Vein endothelial cell (primary cell): ENCODE results near the gene PDE6B. TPM values are rescaled to one million over a fixed set of nuclear protein-coding genes. Genes with fewer than 3 reads are reported as not detected.

Source experiments
- total RNA-seq: library from RNA; depleted of rRNA; stranded (reverse); fragments of >200 nt; gene quantifications from 2 replicates; pipeline ENCODE4 v1.2.3, GENCODE V29; 2012

PDE6B gene
- 1.5 and 4.2 TPM in 2 replicates for total RNA-seq

DNA sequence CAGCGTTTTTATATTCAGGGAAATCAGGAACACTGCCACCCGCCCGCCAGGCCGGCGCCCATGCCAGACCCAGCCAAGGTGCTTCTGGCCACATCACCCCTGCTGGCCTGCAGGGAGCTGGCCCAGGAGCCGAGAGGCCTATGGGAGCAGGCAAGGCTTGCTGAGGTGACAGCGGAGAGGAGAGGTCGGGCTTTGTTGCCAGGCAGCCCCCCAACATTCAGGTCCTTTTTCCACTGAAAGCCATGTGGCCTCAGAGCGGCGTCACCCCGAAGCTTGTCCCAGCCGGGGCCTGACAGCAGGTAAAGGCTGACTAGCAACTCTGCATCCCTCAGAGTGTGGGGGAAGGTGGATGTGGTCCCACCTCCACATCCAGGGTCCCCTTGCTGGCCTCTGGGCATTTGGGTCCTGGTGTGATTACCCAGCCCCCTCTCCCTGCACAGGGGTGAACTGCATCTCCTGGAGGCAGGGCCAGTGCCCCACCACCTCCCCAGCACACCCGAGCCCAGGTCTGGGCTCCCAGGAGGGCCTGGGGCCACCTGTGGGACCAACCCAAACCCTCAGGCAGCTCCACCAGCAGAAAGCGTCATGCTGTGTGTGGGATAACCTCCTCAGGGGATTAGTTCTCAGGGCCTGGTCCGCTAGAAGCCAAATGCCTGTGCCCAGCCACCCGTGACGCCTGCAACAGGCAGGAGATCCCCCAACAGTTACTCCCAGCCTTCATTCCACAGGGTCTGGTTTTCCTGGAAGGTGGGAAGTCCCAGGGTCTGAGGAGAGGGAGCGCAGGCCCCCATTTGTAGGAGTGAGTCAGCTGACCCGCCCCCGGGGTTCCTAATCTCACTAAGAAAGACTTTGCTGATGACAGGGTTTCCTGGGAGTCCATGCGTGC lies at the start of gene PDE6B:
PDE6B (plus strand) TSS at position 869 of the 886 bp plus-strand sequence. CDS start 54 bp downstream, outside the sequence.

DNA sequence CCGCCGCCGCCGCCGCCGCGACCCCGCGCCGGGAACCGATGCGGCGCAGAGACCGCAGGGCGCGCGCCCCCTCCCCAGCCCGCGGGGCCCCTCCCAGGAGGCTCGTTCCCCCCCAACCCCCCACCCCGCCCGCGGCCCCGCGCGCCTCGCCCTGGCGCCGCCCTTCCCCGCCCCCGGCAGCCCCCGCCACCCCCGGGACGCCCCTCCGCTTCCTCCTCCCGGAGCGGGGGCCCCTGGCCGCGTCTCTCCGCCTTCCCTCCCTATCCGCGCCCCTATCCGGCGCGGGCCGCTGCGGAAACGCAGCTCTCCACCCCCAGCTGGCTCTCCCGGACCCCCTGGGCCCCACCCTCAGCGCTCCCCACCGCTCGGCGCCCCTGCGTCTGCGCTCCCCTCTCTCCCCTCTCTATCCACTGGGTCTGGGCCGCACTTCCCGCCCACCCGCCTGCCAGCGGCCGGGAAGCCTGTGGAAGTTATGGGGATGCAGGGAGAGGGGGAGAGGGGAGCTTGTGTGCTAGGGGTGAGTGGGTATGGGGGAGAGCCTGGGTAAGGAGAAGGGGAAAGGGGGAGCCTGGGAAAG lies 49.0 kb upstream of the PDE6B start, which contains the start of gene TMEM271:
TMEM271 (minus strand) TSS at position 51 of the 577 bp plus-strand sequence. CDS start 233 bp downstream, outside the sequence.

DNA sequence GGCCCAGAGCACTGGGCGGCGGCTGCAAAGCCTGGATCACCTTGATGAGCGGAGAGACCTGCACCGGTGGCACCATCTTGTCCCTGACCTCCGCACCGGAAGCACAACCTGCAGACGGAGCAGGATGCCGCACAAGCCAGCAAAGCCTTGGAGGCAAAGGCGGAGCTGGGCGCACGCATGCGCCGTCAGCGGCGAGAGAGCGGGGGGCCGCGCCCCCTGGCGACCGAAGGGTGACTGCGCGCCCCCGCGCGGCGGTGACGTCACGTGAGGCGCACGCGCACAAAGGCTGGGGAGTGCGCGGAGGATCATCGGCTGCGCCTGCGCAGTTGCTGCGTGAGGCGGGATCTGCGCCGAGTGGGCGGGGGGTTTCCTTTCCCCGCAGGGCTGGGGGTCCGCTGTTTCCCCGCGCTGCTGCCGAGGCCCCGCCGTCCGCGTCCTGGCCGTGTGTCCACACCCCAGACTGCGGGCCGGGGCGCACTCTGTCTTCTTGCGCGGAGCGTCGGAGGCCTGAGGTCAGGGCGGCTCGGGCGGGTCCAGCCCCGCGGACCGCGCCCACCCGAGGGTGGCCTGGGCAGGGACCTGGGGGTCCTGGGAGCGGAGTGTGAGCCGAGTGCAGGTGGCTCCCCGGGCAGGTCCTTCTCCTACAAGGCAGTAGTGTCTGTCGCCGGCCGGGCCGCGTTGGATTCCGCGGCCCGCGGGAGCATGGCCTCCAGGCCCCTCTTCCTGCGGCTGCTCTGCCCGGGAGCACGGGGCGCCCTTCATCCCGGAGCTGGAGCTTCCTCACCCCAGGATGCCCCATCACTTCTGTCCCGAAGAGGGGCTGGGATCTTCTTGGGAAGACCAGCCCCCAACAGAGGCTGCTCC lies 49.0 kb downstream of the PDE6B start, which contains the start of the genes ATP5ME and MYL5:
ATP5ME (minus strand) TSS at position 105 of the 864 bp plus-strand sequence; CDS start at position 76, 29 bp downstream.
MYL5 (plus strand) TSS at position 371 of the 864 bp plus-strand sequence. CDS start 3,485 bp downstream, outside the sequence.

DNA sequence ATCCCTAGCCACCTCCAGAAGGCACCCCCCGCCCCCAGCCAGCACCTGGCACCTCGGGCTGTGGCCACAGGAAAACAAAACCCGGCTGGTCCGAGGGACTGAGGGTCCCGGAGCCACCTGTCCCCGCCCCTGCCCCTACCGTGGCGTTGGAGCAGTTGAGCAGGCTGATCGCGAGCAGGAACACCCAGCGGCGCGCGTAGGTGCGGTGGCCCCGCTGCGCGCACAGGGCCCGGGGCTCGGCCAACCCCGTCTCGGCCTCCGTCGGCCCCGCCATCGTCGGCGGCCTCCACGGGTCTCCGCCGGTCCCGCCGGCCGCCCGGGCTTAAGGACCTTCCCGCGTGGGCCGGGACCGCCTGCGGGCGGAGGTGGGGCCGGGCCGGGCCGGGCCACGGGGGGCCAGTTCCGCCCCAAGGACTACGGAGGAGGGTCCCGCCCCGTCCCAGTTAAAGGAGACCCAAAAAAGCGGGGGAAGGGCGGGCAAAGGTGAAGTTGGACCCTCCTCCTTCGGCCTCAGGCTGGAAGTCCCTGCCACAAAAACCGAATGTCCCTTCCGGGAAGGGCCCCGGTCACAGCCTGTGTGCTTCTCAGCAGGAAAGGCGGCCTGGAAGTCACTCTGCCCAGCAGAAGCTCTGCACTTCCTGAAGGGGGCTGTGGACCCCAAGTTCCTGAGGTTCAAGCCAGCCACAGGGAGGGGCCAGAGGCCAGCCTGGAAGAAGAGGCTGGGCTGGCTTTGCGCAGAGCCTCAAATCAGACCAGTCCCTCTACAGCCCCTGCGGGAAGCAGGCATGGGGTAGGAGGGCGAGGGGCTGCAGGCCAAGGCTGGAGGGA lies 63.7 kb downstream of the PDE6B start, which contains the start of gene SLC49A3:
SLC49A3 (minus strand) TSS at position 298 of the 828 bp plus-strand sequence; CDS start at position 274, 24 bp downstream.

DNA sequence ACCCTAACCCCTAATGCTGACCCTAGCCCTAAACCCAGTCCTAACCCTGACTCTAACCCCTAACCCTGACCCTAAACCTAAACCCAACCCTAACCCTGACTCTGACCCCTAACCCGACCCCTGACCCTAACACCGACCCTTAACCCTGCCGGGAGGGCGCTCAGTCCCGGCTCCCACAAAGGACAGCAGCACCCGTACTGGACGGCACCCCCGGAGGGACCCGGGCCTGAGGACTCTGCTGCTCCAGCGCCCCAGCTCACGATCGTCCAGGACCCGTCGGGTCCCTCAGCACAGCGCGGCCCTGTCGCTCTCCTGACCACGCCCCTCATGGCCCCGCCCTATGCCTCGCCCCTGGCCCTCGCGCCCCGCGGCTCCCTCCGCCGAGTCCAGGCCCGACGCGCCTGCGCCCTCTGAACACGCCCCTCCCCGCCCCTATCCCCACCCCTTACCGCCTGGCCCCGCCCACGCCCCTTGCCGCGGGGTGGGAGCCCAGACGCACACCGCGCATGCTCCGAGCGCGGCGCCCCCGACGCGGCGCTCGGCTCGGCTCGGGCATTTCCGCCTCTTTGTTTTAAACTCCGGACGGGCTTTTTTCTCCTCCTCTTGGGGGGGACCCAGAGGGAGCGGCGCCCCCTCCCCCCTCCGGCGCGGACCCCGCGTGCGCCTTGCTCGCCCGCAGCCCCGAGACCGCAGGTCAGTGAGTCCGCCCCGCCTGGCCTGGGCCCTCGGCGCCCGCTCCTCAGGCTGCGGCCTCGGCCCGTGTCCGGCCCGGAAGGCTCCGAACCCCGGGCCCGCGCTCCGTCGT lies 80.1 kb downstream of the PDE6B start, which contains the start of gene PCGF3:
PCGF3 (plus strand) TSS at position 555 of the 805 bp plus-strand sequence. CDS start 27,849 bp downstream, outside the sequence.

Other genes with a start within 250 kb of the PDE6B start
- 17.3 and 20.6 TPM in 2 replicates for gene ZNF721, start 126.4 kb upstream of the PDE6B start, total RNA-seq
- gene PIGG, start 126.4 kb upstream of the PDE6B start, total RNA-seq, result 36.3 and 44.5 TPM in 2 replicates
- gene TMEM271, start 49.3 kb upstream of the PDE6B start, total RNA-seq, result not detected in 2 replicates
- gene ATP5ME, start 48.7 kb downstream of the PDE6B start, total RNA-seq, result 61.6 and 97.7 TPM in 2 replicates
- gene MYL5, start 49.0 kb downstream of the PDE6B start, total RNA-seq, result 14.4 and 32.0 TPM in 2 replicates
- 5.6 and 8.5 TPM in 2 replicates for gene SLC49A3, start 63.6 kb downstream of the PDE6B start, total RNA-seq
- 64.0 and 67.6 TPM in 2 replicates for gene PCGF3, start 80.3 kb downstream of the PDE6B start, total RNA-seq
- 0.10 and 0.33 TPM in 2 replicates for gene CPLX1, start 200.6 kb downstream of the PDE6B start, total RNA-seq